ENCODE results near the gene IDI1.
"Not testable (repeated sequence)": the region's sequence is repeated elsewhere in the genome, so short reads cannot be mapped to it uniquely, and the experiment has no call there.

Gene IDI1

GRCh38 chr10:1020958-1021357 is 28.0 kb downstream of the IDI1 start:
- Histone ChIP-seq H3K36me3 (ENCODE audit: control insufficient read depth in 1 of 2, insufficient read depth in 2 of 2, low read length in 2 of 2) (peaks cover 25 to 35% of the 10 kb centered on the region in 2 donors), H3K9me3 (ENCODE audit: control insufficient read depth in 1 of 2, low read length in 2 of 2) (no peaks in the 10 kb centered on the region), H3K9ac (ENCODE audit: low read depth in 1 of 2, low read length in 2 of 2) (no peak overlapping the region), H3K4me1 (ENCODE audit: control insufficient read depth in 1 of 2, insufficient read depth in 2 of 2, low read length in 2 of 2) (no peaks in the 10 kb centered on the region), H3K27me3 (ENCODE audit: control insufficient read depth in 1 of 2, insufficient read depth in 2 of 2, low read length in 2 of 2) (no peaks in the 10 kb centered on the region), H3K4me3 (ENCODE audit: low read depth in 1 of 2, low read length in 2 of 2) (no peak overlapping the region), H3K27ac (ENCODE audit: low read depth, low read length) (no peak overlapping the region)

GRCh38 chr10:1020460-1020859 is 28.5 kb downstream of the IDI1 start:
- Histone ChIP-seq H3K36me3 (ENCODE audit: control insufficient read depth in 1 of 2, insufficient read depth in 2 of 2, low read length in 2 of 2) (peaks cover 30 to 40% of the 10 kb centered on the region in 2 donors), H3K4me3 (ENCODE audit: low read depth in 1 of 2, low read length in 2 of 2) (no peak overlapping the region), H3K27ac (ENCODE audit: low read depth, low read length) (no peak overlapping the region), H3K9me3 (ENCODE audit: control insufficient read depth in 1 of 2, low read length in 2 of 2) (no peaks in the 10 kb centered on the region), H3K9ac (ENCODE audit: low read depth in 1 of 2, low read length in 2 of 2) (no peak overlapping the region), H3K27me3 (ENCODE audit: control insufficient read depth in 1 of 2, insufficient read depth in 2 of 2, low read length in 2 of 2) (no peaks in the 10 kb centered on the region), H3K4me1 (ENCODE audit: control insufficient read depth in 1 of 2, insufficient read depth in 2 of 2, low read length in 2 of 2) (no peaks in the 10 kb centered on the region)

DNA sequence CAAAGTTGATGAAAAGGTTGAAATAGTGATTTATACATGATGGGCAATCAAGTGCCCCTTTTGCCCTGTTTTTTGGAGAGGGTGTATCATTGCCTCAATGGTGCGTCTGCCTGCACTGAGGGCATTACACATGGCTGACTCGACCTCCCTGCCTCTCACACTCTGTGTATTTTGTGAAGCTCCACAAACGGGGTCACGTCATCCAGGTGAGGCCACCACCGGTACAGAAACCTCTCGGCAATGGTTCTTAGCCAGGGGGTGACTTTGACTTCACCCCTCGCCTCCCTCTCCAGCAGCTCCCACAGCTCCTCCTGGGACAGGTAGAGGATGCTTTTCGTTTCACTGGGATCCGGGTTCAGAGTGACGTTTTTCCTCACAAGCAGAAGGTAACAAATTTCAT is 29.6 kb downstream of the IDI1 start:
- no peak overlapping the region for H3K4me3 ChIP-seq (ENCODE audit: low read depth in 1 of 2, low read length in 2 of 2)
- H3K4me1 ChIP-seq (ENCODE audit: control insufficient read depth in 1 of 2, insufficient read depth in 2 of 2, low read length in 2 of 2), result no peaks in the 10 kb centered on the region
- no peak overlapping the region for H3K27ac ChIP-seq (ENCODE audit: low read depth, low read length)
- no peaks in the 10 kb centered on the region for H3K27me3 ChIP-seq (ENCODE audit: control insufficient read depth in 1 of 2, insufficient read depth in 2 of 2, low read length in 2 of 2)
- peaks cover 31 to 45% of the 10 kb centered on the region in 2 donors for H3K36me3 ChIP-seq (ENCODE audit: control insufficient read depth in 1 of 2, insufficient read depth in 2 of 2, low read length in 2 of 2)
- no peaks in the 10 kb centered on the region for H3K9me3 ChIP-seq (ENCODE audit: control insufficient read depth in 1 of 2, low read length in 2 of 2)
- no peak overlapping the region for H3K9ac ChIP-seq (ENCODE audit: low read depth in 1 of 2, low read length in 2 of 2)

DNA sequence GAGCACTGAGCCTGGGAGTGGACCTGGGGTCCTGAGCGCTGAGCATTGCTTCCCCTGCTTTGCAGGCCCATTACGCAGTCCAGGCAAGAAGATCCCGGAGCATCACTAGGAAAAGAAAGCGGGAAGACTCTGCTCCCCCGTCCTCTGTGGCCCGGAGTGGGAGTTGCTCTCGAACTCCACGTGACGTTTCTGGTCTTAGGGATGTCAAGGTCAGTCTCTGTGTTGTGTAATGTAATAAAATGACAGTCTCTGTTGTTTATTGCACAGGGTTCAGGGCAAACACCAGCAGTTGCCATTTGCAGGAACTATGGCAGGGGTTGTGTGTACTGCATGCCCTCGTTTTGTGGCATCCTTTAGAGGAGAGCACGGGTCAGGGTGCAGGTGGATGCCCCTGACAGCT is 33.2 kb downstream of the IDI1 start:
- no peaks in the 10 kb centered on the region for H3K9me3 ChIP-seq (ENCODE audit: control insufficient read depth in 1 of 2, low read length in 2 of 2)
- H3K36me3 ChIP-seq (ENCODE audit: control insufficient read depth in 1 of 2, insufficient read depth in 2 of 2, low read length in 2 of 2), result peaks cover 54 to 77% of the 10 kb centered on the region in 2 donors
- no peaks in the 10 kb centered on the region for H3K27me3 ChIP-seq (ENCODE audit: control insufficient read depth in 1 of 2, insufficient read depth in 2 of 2, low read length in 2 of 2)
- no peaks in the 10 kb centered on the region for H3K4me1 ChIP-seq (ENCODE audit: control insufficient read depth in 1 of 2, insufficient read depth in 2 of 2, low read length in 2 of 2)
- H3K27ac ChIP-seq (ENCODE audit: low read depth, low read length), result no peak overlapping the region
- H3K4me3 ChIP-seq (ENCODE audit: low read depth in 1 of 2, low read length in 2 of 2), result no peak overlapping the region
- no peak overlapping the region for H3K9ac ChIP-seq (ENCODE audit: low read depth in 1 of 2, low read length in 2 of 2)

DNA sequence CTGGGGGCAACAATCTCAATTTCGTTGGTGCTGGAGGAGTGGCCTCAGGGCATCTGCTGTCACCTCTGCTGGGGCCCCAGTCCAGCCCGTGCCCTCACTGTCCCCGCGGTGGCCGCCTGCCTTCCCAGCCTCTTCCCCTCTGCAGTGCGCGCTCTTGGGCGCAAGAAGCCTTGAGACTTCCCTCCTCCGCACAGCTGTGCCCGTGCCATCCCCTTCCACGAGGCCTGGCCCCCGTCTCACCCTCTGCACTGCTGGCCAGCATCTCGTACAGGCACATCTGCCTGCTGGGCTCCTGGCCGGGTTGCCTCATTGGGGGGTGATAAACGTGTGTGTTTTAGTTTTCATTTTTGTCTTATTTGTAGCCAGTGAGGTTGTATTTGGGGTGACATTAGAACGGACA is 37.2 kb downstream of the IDI1 start:
- Histone ChIP-seq H3K4me1 (ENCODE audit: control insufficient read depth in 1 of 2, insufficient read depth in 2 of 2, low read length in 2 of 2) (no peaks in the 10 kb centered on the region), H3K27ac (ENCODE audit: low read depth, low read length) (no peak overlapping the region), H3K27me3 (ENCODE audit: control insufficient read depth in 1 of 2, insufficient read depth in 2 of 2, low read length in 2 of 2) (no peaks in the 10 kb centered on the region), H3K9ac (ENCODE audit: low read depth in 1 of 2, low read length in 2 of 2) (no peak overlapping the region), H3K36me3 (ENCODE audit: control insufficient read depth in 1 of 2, insufficient read depth in 2 of 2, low read length in 2 of 2) (peaks cover 42 to 88% of the 10 kb centered on the region in 2 donors), H3K9me3 (ENCODE audit: control insufficient read depth in 1 of 2, low read length in 2 of 2) (no peaks in the 10 kb centered on the region), H3K4me3 (ENCODE audit: low read depth in 1 of 2, low read length in 2 of 2) (no peak overlapping the region)

DNA sequence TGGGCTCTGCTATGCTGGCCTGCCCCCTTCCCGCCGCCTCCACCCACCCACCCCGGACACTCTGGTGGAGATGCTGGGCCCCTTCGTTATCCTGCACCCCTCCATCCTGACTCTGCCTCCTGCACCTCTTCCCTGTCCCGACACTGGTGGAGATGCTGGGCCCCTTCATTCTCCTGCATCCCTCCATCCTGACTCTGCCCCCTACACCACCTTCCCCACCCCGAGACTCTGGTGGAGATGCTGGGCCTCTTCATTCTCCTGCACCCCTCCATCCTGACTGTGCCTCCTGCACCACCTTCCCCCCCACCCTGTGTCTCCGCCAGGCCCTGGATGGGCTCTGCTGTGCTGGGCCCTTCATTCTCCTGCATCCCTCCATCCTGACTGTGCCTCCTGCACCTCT is 38.2 kb downstream of the IDI1 start:
- no peak overlapping the region for H3K4me3 ChIP-seq (ENCODE audit: low read depth in 1 of 2, low read length in 2 of 2)
- H3K27me3 ChIP-seq (ENCODE audit: control insufficient read depth in 1 of 2, insufficient read depth in 2 of 2, low read length in 2 of 2), result no peaks in the 10 kb centered on the region
- no peak overlapping the region for H3K27ac ChIP-seq (ENCODE audit: low read depth, low read length)
- no peaks in the 10 kb centered on the region for H3K9me3 ChIP-seq (ENCODE audit: control insufficient read depth in 1 of 2, low read length in 2 of 2)
- H3K4me1 ChIP-seq (ENCODE audit: control insufficient read depth in 1 of 2, insufficient read depth in 2 of 2, low read length in 2 of 2), result no peaks in the 10 kb centered on the region
- no peak overlapping the region for H3K9ac ChIP-seq (ENCODE audit: low read depth in 1 of 2, low read length in 2 of 2)
- peaks cover 39 to 88% of the 10 kb centered on the region in 2 donors for H3K36me3 ChIP-seq (ENCODE audit: control insufficient read depth in 1 of 2, insufficient read depth in 2 of 2, low read length in 2 of 2)

- not testable (repeated sequence) for H3K27me3 ChIP-seq (ENCODE audit: control insufficient read depth in 1 of 2, insufficient read depth in 2 of 2, low read length in 2 of 2); H3K4me3 ChIP-seq (ENCODE audit: low read depth in 1 of 2, low read length in 2 of 2); H3K9ac ChIP-seq (ENCODE audit: low read depth in 1 of 2, low read length in 2 of 2); H3K27ac ChIP-seq (ENCODE audit: low read depth, low read length); H3K4me1 ChIP-seq (ENCODE audit: control insufficient read depth in 1 of 2, insufficient read depth in 2 of 2, low read length in 2 of 2); H3K9me3 ChIP-seq (ENCODE audit: control insufficient read depth in 1 of 2, low read length in 2 of 2)
- H3K36me3 ChIP-seq (ENCODE audit: control insufficient read depth in 1 of 2, insufficient read depth in 2 of 2, low read length in 2 of 2), result peaks cover 40 to 89% of the 10 kb centered on the region in 2 donors
These were observed 39.0 kb downstream of the IDI1 start for GRCh38 chr10:1009947-1010346.

- Histone ChIP-seq H3K9ac (ENCODE audit: low read depth in 1 of 2, low read length in 2 of 2) (no peak overlapping the region), H3K9me3 (ENCODE audit: control insufficient read depth in 1 of 2, low read length in 2 of 2) (no peaks in the 10 kb centered on the region), H3K4me1 (ENCODE audit: control insufficient read depth in 1 of 2, insufficient read depth in 2 of 2, low read length in 2 of 2) (no peaks in the 10 kb centered on the region), H3K27ac (ENCODE audit: low read depth, low read length) (no peak overlapping the region), H3K36me3 (ENCODE audit: control insufficient read depth in 1 of 2, insufficient read depth in 2 of 2, low read length in 2 of 2) (peaks cover 47 to 89% of the 10 kb centered on the region in 2 donors), H3K27me3 (ENCODE audit: control insufficient read depth in 1 of 2, insufficient read depth in 2 of 2, low read length in 2 of 2) (no peaks in the 10 kb centered on the region), H3K4me3 (ENCODE audit: low read depth in 1 of 2, low read length in 2 of 2) (no peak overlapping the region)
These were observed 39.8 kb downstream of the IDI1 start for GRCh38 chr10:1009071-1009494.

DNA sequence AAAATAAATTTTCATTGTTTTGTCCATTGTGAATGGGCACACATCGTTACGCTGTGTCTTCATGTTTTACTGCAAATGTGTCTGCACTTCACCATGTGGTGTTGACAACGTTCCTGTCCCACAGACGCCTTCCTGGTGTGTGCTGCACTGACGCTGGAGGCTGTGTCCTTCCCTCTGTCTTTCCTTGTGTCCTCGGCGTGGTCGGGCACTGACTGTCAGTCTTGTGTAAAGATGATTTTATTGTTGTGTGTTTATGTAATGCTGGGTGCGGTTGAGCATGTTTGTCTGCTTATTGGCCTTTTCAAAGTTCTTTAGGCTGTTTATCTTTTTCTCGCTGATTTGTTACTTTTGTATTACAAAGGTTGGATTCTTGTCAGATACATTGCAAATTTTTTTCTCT is 41.3 kb downstream of the IDI1 start:
- Histone ChIP-seq H3K27me3 (ENCODE audit: control insufficient read depth in 1 of 2, insufficient read depth in 2 of 2, low read length in 2 of 2) (no peaks in the 10 kb centered on the region), H3K4me3 (ENCODE audit: low read depth in 1 of 2, low read length in 2 of 2) (no peak overlapping the region), H3K36me3 (ENCODE audit: control insufficient read depth in 1 of 2, insufficient read depth in 2 of 2, low read length in 2 of 2) (peaks cover 55 to 93% of the 10 kb centered on the region in 2 donors), H3K9ac (ENCODE audit: low read depth in 1 of 2, low read length in 2 of 2) (no peak overlapping the region), H3K4me1 (ENCODE audit: control insufficient read depth in 1 of 2, insufficient read depth in 2 of 2, low read length in 2 of 2) (no peaks in the 10 kb centered on the region), H3K27ac (ENCODE audit: low read depth, low read length) (no peak overlapping the region), H3K9me3 (ENCODE audit: control insufficient read depth in 1 of 2, low read length in 2 of 2) (peaks cover 0 to 5% of the 10 kb centered on the region in 2 donors)

GRCh38 chr10:1006573-1006972 is 42.3 kb downstream of the IDI1 start:
- peaks cover 52 to 93% of the 10 kb centered on the region in 2 donors for H3K36me3 ChIP-seq (ENCODE audit: control insufficient read depth in 1 of 2, insufficient read depth in 2 of 2, low read length in 2 of 2)
- no peak overlapping the region for H3K4me3 ChIP-seq (ENCODE audit: low read depth in 1 of 2, low read length in 2 of 2)
- H3K9ac ChIP-seq (ENCODE audit: low read depth in 1 of 2, low read length in 2 of 2), result no peak overlapping the region
- no peak overlapping the region for H3K27ac ChIP-seq (ENCODE audit: low read depth, low read length)
- H3K9me3 ChIP-seq (ENCODE audit: control insufficient read depth in 1 of 2, low read length in 2 of 2), result peaks cover 2 to 12% of the 10 kb centered on the region in 2 donors
- H3K27me3 ChIP-seq (ENCODE audit: control insufficient read depth in 1 of 2, insufficient read depth in 2 of 2, low read length in 2 of 2), result no peaks in the 10 kb centered on the region
- H3K4me1 ChIP-seq (ENCODE audit: control insufficient read depth in 1 of 2, insufficient read depth in 2 of 2, low read length in 2 of 2), result no peaks in the 10 kb centered on the region
